H1 (cell line): ENCODE data around the gene SUSD1. TPM values are rescaled to one million over a fixed set of nuclear protein-coding genes. Genes with fewer than 3 reads are reported as not detected.
A peak's percentile ranks its signal among the peaks of the same experiment; 100 is the strongest.

Experiments used
- CTCF ChIA-PET: fragments of 300-600 bp; sonication (Branson Sonifier 250); formaldehyde crosslinking; loops from one replicate; lab custom pipeline; 2021; ENCODE audit not compliant: partially characterized antibody; lab: Charles Lee
- POLR2A ChIA-PET: fragments of 300-600 bp; sonication (Branson Sonifier 250); formaldehyde crosslinking; loops from one replicate; lab custom pipeline; 2021; ENCODE audit warnings: inconsistent platforms; ENCODE audit not compliant: partially characterized antibody; lab: Charles Lee
- DNase-seq, 2 experiments: peaks; one replicate each; pipeline versions ENCODE4 v3.0.0 to v3.0.0-alpha.2; 2010 to 2022; ENCODE audit warnings: low spot score in 2 of 2, low read depth in 1 of 2, mixed read lengths in 1 of 2
- FAIRE-seq: peaks from 2 replicates; lab custom pipeline; 2011; peaks lifted over from hg19 to GRCh38; lab: Jason Lieb, UNC
- H2AFZ ChIP-seq: 2 replicates; pipeline ENCODE4 v1.8.1; 2012; ENCODE audit warnings: low read length, inconsistent platforms
- H2AK5ac ChIP-seq: 2 replicates; pipeline ENCODE4 v1.6.1; 2013; ENCODE audit warnings: low read depth, low read length
- H2BK120ac ChIP-seq: replicated peaks from 2 replicates; pipeline ENCODE3; 2013; ENCODE audit warnings: low read depth, low read length, inconsistent platforms
- H2BK12ac ChIP-seq: 2 replicates; pipeline ENCODE4 v1.6.1; 2013; ENCODE audit warnings: low read depth, low read length
- H2BK15ac ChIP-seq: 2 replicates; pipeline ENCODE4 v1.6.1; 2013; ENCODE audit warnings: low read length
- H2BK20ac ChIP-seq: 2 replicates; pipeline ENCODE4 v1.6.1; 2013; ENCODE audit warnings: low read length
- H2BK5ac ChIP-seq: 2 replicates; pipeline ENCODE4 v1.6.1; 2013; ENCODE audit warnings: low read depth, low read length
- H3K14ac ChIP-seq: 2 replicates; pipeline ENCODE4 v1.6.1; 2013; ENCODE audit warnings: inconsistent platforms; ENCODE audit not compliant: insufficient read length
- H3K18ac ChIP-seq: 2 replicates; pipeline ENCODE4 v1.6.1; 2013; ENCODE audit warnings: low read length; ENCODE audit errors: extremely low read depth
- H3K23ac ChIP-seq: 2 replicates; pipeline ENCODE4 v1.6.1; 2013; ENCODE audit warnings: inconsistent platforms; ENCODE audit not compliant: insufficient read length
- H3K23me2 ChIP-seq: 2 replicates; pipeline ENCODE4 v1.6.1; 2013; ENCODE audit warnings: low read depth, low read length
- H3K27ac ChIP-seq: 2 replicates; pipeline ENCODE4 v1.6.1; 2011; ENCODE audit warnings: low read depth, low read length, inconsistent platforms
- H3K27me3 ChIP-seq, 4 experiments: replicated peaks in 1 of 4; 1 replicate in 1 of 4; 2 replicates in 3 of 4; pipeline versions ENCODE4 v1.6.1 to v1.8.1; 2011 to 2013; ENCODE audit warnings: low read length in 3 of 4, mild to moderate bottlenecking in 3 of 4, inconsistent platforms in 2 of 4, mixed read lengths in 2 of 4, moderate library complexity in 1 of 4; ENCODE audit not compliant: control insufficient read depth in 3 of 4, insufficient read depth in 3 of 4; ENCODE audit errors: extremely low read depth in 1 of 4
- H3K36me3 ChIP-seq, 4 experiments: 2 replicates each; pipeline versions ENCODE4 v1.6.1 to v1.8.1; 2011 to 2013; ENCODE audit warnings: mild to moderate bottlenecking in 4 of 4, low read length in 3 of 4, moderate library complexity in 2 of 4, control low read depth in 1 of 4, inconsistent platforms in 1 of 4; ENCODE audit not compliant: insufficient read depth in 4 of 4, control insufficient read depth in 2 of 4
- H3K4ac ChIP-seq: replicated peaks from 2 replicates; pipeline ENCODE3; 2013; ENCODE audit warnings: low read length, low read depth, mixed read lengths, inconsistent platforms; ENCODE audit not compliant: insufficient read length
- H3K4me1 ChIP-seq, 4 experiments: replicated peaks in 1 of 4; 1 replicate in 1 of 4; 2 replicates in 3 of 4; pipeline versions ENCODE4 v1.6.1 to v1.8.1; 2011 to 2013; ENCODE audit warnings: low read length in 3 of 4, inconsistent platforms in 2 of 4, mixed read lengths in 1 of 4; ENCODE audit not compliant: insufficient read depth in 4 of 4, control insufficient read depth in 3 of 4
- H3K4me2 ChIP-seq, 2 experiments: 2 replicates each; pipeline versions ENCODE4 v1.6.1 to v1.8.1; 2011 to 2013; ENCODE audit warnings: low read depth in 2 of 2, low read length in 2 of 2, control low read depth in 1 of 2, inconsistent platforms in 1 of 2, mild to moderate bottlenecking in 1 of 2; ENCODE audit not compliant: insufficient read depth in 1 of 2
- H3K4me3 ChIP-seq, 4 experiments: fragments of 200-600, 300-600 bp in 1 of 4; sonication (generic), shearing (Covaris generic), sonication (Bioruptor Twin) in 1 of 4; 2 replicates each; pipeline versions ENCODE4 v1.5.1 to v1.8.1; 2011 to 2016; ENCODE audit warnings: low read length in 4 of 4, low read depth in 3 of 4, control low read depth in 2 of 4, inconsistent platforms in 2 of 4, mild to moderate bottlenecking in 2 of 4, mixed read lengths in 1 of 4, moderate library complexity in 1 of 4; ENCODE audit not compliant: insufficient read depth in 2 of 4; ENCODE audit errors: extremely low read depth in 1 of 4
- H3K56ac ChIP-seq: replicated peaks from 2 replicates; pipeline ENCODE3; 2013; ENCODE audit warnings: low read depth, mild to moderate bottlenecking, mixed read lengths, low read length, inconsistent platforms; ENCODE audit not compliant: insufficient read length
- H3K79me1 ChIP-seq: 2 replicates; pipeline ENCODE4 v1.6.1; 2013; ENCODE audit warnings: low read depth, low read length, control low read depth
- H3K79me2 ChIP-seq, 2 experiments: 2 replicates each; pipeline versions ENCODE4 v1.6.1 to v1.8.1; 2012 to 2013; ENCODE audit warnings: low read length in 2 of 2, mild to moderate bottlenecking in 2 of 2, inconsistent platforms in 1 of 2; ENCODE audit not compliant: insufficient read depth in 2 of 2, control insufficient read depth in 1 of 2
- H3K9ac ChIP-seq, 4 experiments: replicated peaks in 1 of 4; 1 replicate in 1 of 4; 2 replicates in 3 of 4; pipeline versions ENCODE4 v1.6.1 to v1.8.1; 2011 to 2013; ENCODE audit warnings: low read depth in 3 of 4, low read length in 3 of 4, control low read depth in 2 of 4, mild to moderate bottlenecking in 2 of 4, moderate library complexity in 2 of 4, inconsistent platforms in 1 of 4; ENCODE audit errors: extremely low read depth in 1 of 4
- H3K9me3 ChIP-seq, 2 experiments: 2 replicates each; pipeline versions ENCODE4 v1.6.1 to v1.8.1; 2012 to 2013; ENCODE audit warnings: mild to moderate bottlenecking in 2 of 2, moderate library complexity in 2 of 2, control low read depth in 1 of 2, inconsistent platforms in 1 of 2, low read depth in 1 of 2, low read length in 1 of 2, mixed read lengths in 1 of 2; ENCODE audit not compliant: insufficient read depth in 2 of 2
- H4K20me1 ChIP-seq, 2 experiments: replicated peaks in 1 of 2; 2 replicates each; pipeline versions ENCODE3 to v1.8.1; 2011 to 2013; ENCODE audit warnings: inconsistent platforms in 2 of 2, low read length in 2 of 2, mild to moderate bottlenecking in 1 of 2; ENCODE audit not compliant: insufficient read depth in 2 of 2, control insufficient read depth in 1 of 2
- H4K5ac ChIP-seq: 2 replicates; pipeline ENCODE4 v1.6.1; 2013; ENCODE audit warnings: low read length, low read depth, mixed read lengths, inconsistent platforms; ENCODE audit not compliant: insufficient read length
- H4K8ac ChIP-seq: 2 replicates; pipeline ENCODE4 v1.8.0; 2013; ENCODE audit warnings: mild to moderate bottlenecking, moderate library complexity, low read length, inconsistent platforms; ENCODE audit not compliant: insufficient read depth; ENCODE audit errors: extremely low read depth
- H4K91ac ChIP-seq: replicated peaks from 2 replicates; pipeline ENCODE3; 2013; ENCODE audit warnings: low read length, mixed read lengths, inconsistent platforms; ENCODE audit not compliant: insufficient read length
- CBX8 ChIP-seq: fragments of 300-800, 300-1000 bp; sonication (generic); IDR thresholded peaks from 2 replicates; pipeline ENCODE4 v1.7.1; 2016; ENCODE audit warnings: low read depth, low read length, borderline replicate concordance
- WGBS, 2 experiments: shearing (Covaris generic) in 1 of 2; methylation state at CpG; one replicate each; pipeline versions ENCODE4 v1.1.6 to v1.1.7; 2013 to 2015; ENCODE audit warnings: low lambda C conversion rate in 2 of 2, mixed read lengths in 2 of 2, inconsistent platforms in 1 of 2, low coverage in 1 of 2, missing lambda C conversion rate in 1 of 2; ENCODE audit not compliant: insufficient replicate concordance in 2 of 2, insufficient coverage in 1 of 2, insufficient read length in 1 of 2; ENCODE audit errors: extremely low coverage in 1 of 2, missing lambda C conversion rate in 1 of 2; 5-methylcytosine and 5-hydroxymethylcytosine counted together
- polyA plus RNA-seq, 7 experiments: library from polyadenylated mRNA; depleted of rRNA in 3 of 7; stranded (reverse) in 5 of 7; unstranded in 2 of 7; fragments of >200 nt in 5 of 7; fragments of 200-250 nt in 2 of 7; gene quantifications; 1 replicate in 5 of 7; 2 replicates in 1 of 7; 4 replicates in 1 of 7; pipeline versions ENCODE4 v1.2.1 to v1.2.3, GENCODE V29; 2011 to 2013; ENCODE audit warnings: missing spikeins in 2 of 7, mixed read lengths in 2 of 7
- total RNA-seq: library from RNA; stranded (reverse); fragmentation: NEBNext Ultra II Directional; extraction: Animal tissue kit (Norgen Biotek cat#: 25700); gene quantifications from 2 replicates; pipeline ENCODE4 v1.2.1, GENCODE V29; 2021

SUSD1 gene
- total and polyA plus RNA-seq, 2 of the 8 experiments (the other 6 are each of a cell fraction or from before 2014, with no cell fraction given) = 2.8 to 7.2 TPM

DNA sequence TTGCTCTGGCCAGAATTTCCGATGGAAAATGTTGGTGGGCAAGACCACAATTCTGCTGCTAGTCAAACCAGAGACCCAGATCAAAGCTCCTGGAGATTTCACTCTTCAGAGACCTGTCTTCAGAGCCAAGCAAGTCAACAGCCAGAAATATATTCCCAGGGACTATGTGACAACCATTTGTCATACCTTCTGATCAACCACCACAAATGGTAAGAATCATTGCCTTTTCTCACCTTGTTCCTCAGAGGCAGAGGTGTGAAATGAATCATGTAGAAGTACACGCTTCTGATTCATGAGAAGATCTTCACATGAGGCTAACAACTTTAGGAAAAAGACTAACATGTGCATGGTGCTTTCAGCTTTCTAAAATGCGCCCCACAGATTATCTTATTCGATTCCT lies 53.5 kb downstream of the SUSD1 start:
- H4K5ac ChIP-seq = no peak overlapping the region
- H4K20me1 ChIP-seq = peaks cover 0 to 1% of the 10 kb centered on the region in 2 experiments
- H3K79me2 ChIP-seq = no peaks in the 10 kb centered on the region
- CTCF ChIA-PET = interaction anchor here (0.5 to 2.0 kb wide), 2 partner anchors 24 to 293 kb away, joined by 3 to 7 read pairs; no protein-coding TSS in a partner anchor
- no peak overlapping the region for H3K18ac ChIP-seq
- H2AK5ac ChIP-seq = no peak overlapping the region
- H2BK12ac ChIP-seq = no peak overlapping the region
- no peaks in the 10 kb centered on the region for H3K36me3 ChIP-seq
- H3K27ac ChIP-seq = no peak overlapping the region
- FAIRE-seq (no peak), DNase-seq (peak in 1 of 2 experiments; percentile 16)
- H3K4me3 ChIP-seq = no peak overlapping the region
- H4K91ac ChIP-seq = no peak overlapping the region
- no peak overlapping the region for H3K9ac ChIP-seq
- peaks cover 0 to 11% (median 2%) of the 10 kb centered on the region in 4 experiments; a peak in 2 of 7 replicates for H3K4me1 ChIP-seq
- no peak overlapping the region for H2BK120ac ChIP-seq
- POLR2A ChIA-PET = no interaction called here
- H3K4me2 ChIP-seq = no peak overlapping the region
- no peak overlapping the region for H2BK5ac ChIP-seq
- H3K56ac ChIP-seq = no peak overlapping the region
- TF ChIP-seq CBX8 = no peak
- no peak overlapping the region for H3K23ac ChIP-seq
- H3K79me1 ChIP-seq = no peaks in the 10 kb centered on the region
- WGBS, 2 experiments = 91% methylated on average over 4 of the region's 4 CpGs; no CpG with 5 or more reads in 1 of the 2 experiments
- H2BK20ac ChIP-seq = no peak overlapping the region
- H3K23me2 ChIP-seq = no peaks in the 10 kb centered on the region
- H3K9me3 ChIP-seq = no peaks in the 10 kb centered on the region
- no peak overlapping the region for H2BK15ac ChIP-seq
- no peaks in the 10 kb centered on the region for H3K27me3 ChIP-seq
- H3K14ac ChIP-seq = no peak overlapping the region
- no peak overlapping the region for H2AFZ ChIP-seq
- no peak overlapping the region for H3K4ac ChIP-seq
- no peak overlapping the region for H4K8ac ChIP-seq
